WTC11 (cell line): ENCODE results near the gene CNTNAP1. TPM values are rescaled to one million over a fixed set of nuclear protein-coding genes. Genes with fewer than 3 reads are reported as not detected.

Source experiments
- ATAC-seq: fragments of 200-7000 bp; cut with Tn5 transposase; 2 replicates; pipeline ENCODE4 v1.10.0; 2021; ENCODE audit warnings: mild to moderate bottlenecking, moderate library complexity
- CTCF ChIA-PET: fragments of 300-600 bp; sonication (Branson Sonifier 250); formaldehyde crosslinking; loops from one replicate; lab custom pipeline; 2021; ENCODE audit warnings: antibody characterized with exemption; lab: Charles Lee
- POLR2A ChIA-PET: fragments of 350-600 bp; sonication (Branson Sonifier 250); formaldehyde crosslinking; loops from one replicate; lab custom pipeline; 2021; ENCODE audit warnings: antibody characterized with exemption; lab: Charles Lee
- DNase-seq: peaks from one replicate; pipeline ENCODE4 v3.0.0; 2021; ENCODE audit warnings: low spot score
- H3K27ac Mint-ChIP-seq: 2 replicates; pipeline ENCODE4 v1.8.0; 2021; ENCODE audit warnings: mixed read lengths
- H3K27me3 Mint-ChIP-seq: 2 replicates; pipeline ENCODE4 v1.8.0; 2021; ENCODE audit warnings: low read depth, mild to moderate bottlenecking, moderate library complexity, mixed read lengths
- H3K36me3 Mint-ChIP-seq: 2 replicates; pipeline ENCODE4 v1.8.0; 2021; ENCODE audit warnings: mixed read lengths
- H3K4me1 Mint-ChIP-seq: 2 replicates; pipeline ENCODE4 v1.8.0; 2022; ENCODE audit warnings: mixed read lengths
- H3K4me3 Mint-ChIP-seq: 2 replicates; pipeline ENCODE4 v1.8.0; 2021; ENCODE audit warnings: mild to moderate bottlenecking, moderate library complexity, mixed read lengths
- H3K9me3 Mint-ChIP-seq: 2 replicates; pipeline ENCODE4 v1.8.0; 2021; ENCODE audit warnings: mixed read lengths
- ATF3 ChIP-seq: sonication (generic); formaldehyde crosslinking; conservative IDR thresholded peaks from 2 replicates; pipeline ENCODE4 v1.8.1; 2022; ENCODE audit warnings: mild to moderate bottlenecking, missing genetic modification reagents
- ATF6 ChIP-seq: sonication (generic); formaldehyde crosslinking; IDR thresholded peaks from 2 replicates; pipeline ENCODE4 v1.8.1; 2023; ENCODE audit warnings: mild to moderate bottlenecking, missing genetic modification reagents
- CBFB ChIP-seq: sonication (generic); formaldehyde crosslinking; IDR thresholded peaks from 2 replicates; pipeline ENCODE4 v1.8.1; 2022; ENCODE audit warnings: mild to moderate bottlenecking, low read depth, missing genetic modification reagents
- E2F5 ChIP-seq: sonication (generic); formaldehyde crosslinking; IDR thresholded peaks from 2 replicates; pipeline ENCODE4 v1.8.1; 2022; ENCODE audit warnings: mild to moderate bottlenecking, moderate library complexity, missing genetic modification reagents
- GRHL2 ChIP-seq: fragments of 250-450 bp; sonication (Bioruptor Pico); IDR thresholded peaks from 2 replicates; pipeline ENCODE4 v1.8.0; 2022; ENCODE audit warnings: mild to moderate bottlenecking, moderate library complexity; ENCODE audit not compliant: insufficient replicate concordance, severe bottlenecking
- HMGXB4 ChIP-seq: sonication (generic); formaldehyde crosslinking; IDR thresholded peaks from 2 replicates; pipeline ENCODE4 v1.8.1; 2023; ENCODE audit warnings: mild to moderate bottlenecking, moderate library complexity, missing genetic modification reagents
- MAX ChIP-seq: sonication (generic); formaldehyde crosslinking; IDR thresholded peaks from 2 replicates; pipeline ENCODE4 v1.8.0; 2022; ENCODE audit warnings: mild to moderate bottlenecking, missing genetic modification reagents
- MYBL2 ChIP-seq: sonication (generic); formaldehyde crosslinking; IDR thresholded peaks from 2 replicates; pipeline ENCODE4 v1.8.1; 2023; ENCODE audit warnings: mild to moderate bottlenecking, moderate library complexity, missing genetic modification reagents
- OVOL2 ChIP-seq: fragments of 250-450 bp; sonication (Bioruptor Pico); IDR thresholded peaks from 2 replicates; pipeline ENCODE4 v1.9.0; 2021; ENCODE audit warnings: mild to moderate bottlenecking, borderline replicate concordance
- PRRX2 ChIP-seq: fragments of 250-450 bp; sonication (Bioruptor Pico); IDR thresholded peaks from 2 replicates; pipeline ENCODE4 v1.8.0; 2021; ENCODE audit warnings: mild to moderate bottlenecking
- RORB ChIP-seq: fragments of 250-450 bp; sonication (Bioruptor Pico); IDR thresholded peaks from 2 replicates; pipeline ENCODE4 v1.9.0; 2021; ENCODE audit warnings: mild to moderate bottlenecking
- STAT6 ChIP-seq: sonication (generic); formaldehyde crosslinking; conservative IDR thresholded peaks from 2 replicates; pipeline ENCODE4 v1.8.1; 2023; ENCODE audit warnings: mild to moderate bottlenecking, low read depth, missing genetic modification reagents, moderate library complexity
- TCF7 ChIP-seq: sonication (generic); formaldehyde crosslinking; IDR thresholded peaks from 2 replicates; pipeline ENCODE4 v1.8.0; 2022; ENCODE audit warnings: mild to moderate bottlenecking, low read depth, missing genetic modification reagents, moderate library complexity
- USF2 ChIP-seq: sonication (generic); formaldehyde crosslinking; IDR thresholded peaks from 2 replicates; pipeline ENCODE4 v1.8.1; 2023; ENCODE audit warnings: mild to moderate bottlenecking, missing genetic modification reagents, moderate library complexity
- ZNF121 ChIP-seq: sonication (generic); formaldehyde crosslinking; IDR thresholded peaks from 2 replicates; pipeline ENCODE4 v1.8.0; 2023; ENCODE audit warnings: missing genetic modification reagents
- ZNF232 ChIP-seq: sonication (generic); formaldehyde crosslinking; IDR thresholded peaks from 2 replicates; pipeline ENCODE4 v1.8.0; 2022; ENCODE audit warnings: mild to moderate bottlenecking, missing genetic modification reagents
- ZNF423 ChIP-seq: fragments of 250-450 bp; sonication (Bioruptor Pico); IDR thresholded peaks from 2 replicates; pipeline ENCODE4 v2.1.2; 2022; ENCODE audit warnings: mild to moderate bottlenecking, moderate library complexity
- total RNA-seq: library from RNA; stranded (reverse); gene quantifications from 3 replicates; pipeline ENCODE4 v1.2.3, GENCODE V29; 2021

Gene CNTNAP1
- total RNA-seq, 1 experiment from 2014 or later: 12.1 TPM

- CTCF ChIA-PET: interaction anchor here (0.9 to 6.5 kb wide), 23 partner anchors 8 to 149 kb away, joined by 3 to 122 read pairs (median 6); partner anchors contain the start of genes BECN1, PSMC3IP, RAMP2 and RETREG3
- Mint-ChIP-seq H3K27me3 (peaks cover under 1% of the 10 kb centered on the region), H3K27ac (peak overlapping the region; percentile 57; the same call in 1 of the 2 replicates), H3K4me1 (peaks cover 35% of the 10 kb centered on the region), H3K9me3 (no peaks in the 10 kb centered on the region)
- POLR2A ChIA-PET: interaction anchor here (1.7 to 1.9 kb wide), 2 partner anchors 9 to 97 kb away, joined by 3 to 6 read pairs; partner anchors contain the start of gene PSMC3IP
- TF ChIP-seq ZNF232 (CRISPR knock-in tag) (no peak), OVOL2 (CRISPR knock-in tag) (no peak), STAT6 (no peak), TCF7 (no peak), HMGXB4 (CRISPR knock-in tag) (no peak), MYBL2 (CRISPR knock-in tag) (no peak), ATF6 (CRISPR knock-in tag) (no peak), USF2 (CRISPR knock-in tag) (no peak), GRHL2 (CRISPR knock-in tag) (no peak), ATF3 (CRISPR knock-in tag) (no peak), RORB (CRISPR knock-in tag) (no peak), CBFB (CRISPR knock-in tag) (no peak)
- TF ChIP-seq, all 79 proteins: peak for 0
- peak; percentile 6 for ATAC-seq
- Mint-ChIP-seq H3K4me3 (peak overlapping the region; percentile 64), H3K36me3 (peaks cover 3% of the 10 kb centered on the region; the same call in 1 of the 2 replicates)
- peak; percentile 65 for DNase-seq
Measured at GRCh38 chr17:42674755-42675347, 7.5 kb upstream of the CNTNAP1 start.

GRCh38 chr17:42675348-42675964 lies 6.9 kb upstream of the CNTNAP1 start:
- CTCF ChIA-PET: interaction anchor here (0.6 to 6.5 kb wide), 9 partner anchors 16 to 127 kb away, joined by 3 to 122 read pairs (median 14); partner anchors contain the start of genes PSMC3IP, RETREG3, TUBG1 and TUBG2
- peaks cover 3% of the 10 kb centered on the region; the same call in 1 of the 2 replicates for H3K36me3 Mint-ChIP-seq
- TF ChIP-seq MAX (CRISPR knock-in tag): peak; percentile 34; the same call in 1 of the 2 replicates
- TF ChIP-seq ZNF423: no peak
- TF ChIP-seq HMGXB4 (CRISPR knock-in tag): no peak
- TF ChIP-seq ZNF121 (CRISPR knock-in tag): no peak
- no peak for TF ChIP-seq PRRX2 (CRISPR knock-in tag)
- TF ChIP-seq E2F5 (CRISPR knock-in tag): no peak; the same call in 1 of the 2 replicates
- TF ChIP-seq, all 79 proteins: peak for 1
- Mint-ChIP-seq H3K27me3 (peaks cover 4% of the 10 kb centered on the region), H3K4me1 (peaks cover 40% of the 10 kb centered on the region), H3K9me3 (no peaks in the 10 kb centered on the region), H3K27ac (no peak overlapping the region), H3K4me3 (peak overlapping the region; percentile 79)
- DNase-seq (no peak), ATAC-seq (no peak)
- POLR2A ChIA-PET: interaction anchor here (0.6 to 1.9 kb wide), 6 partner anchors 8 to 161 kb away, joined by 3 to 8 read pairs (median 6); partner anchors contain the start of genes PSMC3IP, RETREG3, TUBG1 and TUBG2
